M059J (cell line): Measurements from ENCODE around the gene GALNT12. TPM values are rescaled to one million over a fixed set of nuclear protein-coding genes. Genes with fewer than 3 reads are reported as not detected.

Source experiments
- DNase-seq: peaks from one replicate; pipeline ENCODE4 v3.0.0-alpha.2; 2012; ENCODE audit warnings: low read depth
- total RNA-seq: library from RNA; depleted of rRNA; stranded (reverse); fragments of >200 nt; shearing (Covaris generic); gene quantifications from 2 replicates; pipeline ENCODE4 v1.2.3, GENCODE V29; 2014

The GALNT12 gene
- total RNA-seq, 1 experiment from 2014 or later = 0.81 TPM

DNA sequence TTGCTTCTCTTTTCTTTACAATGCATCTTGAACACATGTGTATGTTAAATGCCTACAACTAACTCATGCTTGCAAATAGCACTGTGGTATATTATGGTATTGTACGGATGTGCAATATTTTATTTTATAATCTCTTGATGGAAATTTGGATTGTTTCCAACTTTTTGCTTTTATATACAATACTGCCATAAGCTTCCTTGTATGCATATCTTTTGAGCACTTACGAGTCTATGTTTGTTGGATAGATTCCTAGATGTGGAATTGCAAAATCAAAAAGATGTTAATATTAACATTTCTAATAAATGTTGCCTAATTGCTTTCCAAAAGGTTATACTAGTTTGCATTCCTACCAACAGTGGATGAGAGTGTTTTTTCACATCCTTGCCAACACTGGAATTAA, 3.4 kb upstream of the GALNT12 start:
- DNase-seq = no peak

DNA sequence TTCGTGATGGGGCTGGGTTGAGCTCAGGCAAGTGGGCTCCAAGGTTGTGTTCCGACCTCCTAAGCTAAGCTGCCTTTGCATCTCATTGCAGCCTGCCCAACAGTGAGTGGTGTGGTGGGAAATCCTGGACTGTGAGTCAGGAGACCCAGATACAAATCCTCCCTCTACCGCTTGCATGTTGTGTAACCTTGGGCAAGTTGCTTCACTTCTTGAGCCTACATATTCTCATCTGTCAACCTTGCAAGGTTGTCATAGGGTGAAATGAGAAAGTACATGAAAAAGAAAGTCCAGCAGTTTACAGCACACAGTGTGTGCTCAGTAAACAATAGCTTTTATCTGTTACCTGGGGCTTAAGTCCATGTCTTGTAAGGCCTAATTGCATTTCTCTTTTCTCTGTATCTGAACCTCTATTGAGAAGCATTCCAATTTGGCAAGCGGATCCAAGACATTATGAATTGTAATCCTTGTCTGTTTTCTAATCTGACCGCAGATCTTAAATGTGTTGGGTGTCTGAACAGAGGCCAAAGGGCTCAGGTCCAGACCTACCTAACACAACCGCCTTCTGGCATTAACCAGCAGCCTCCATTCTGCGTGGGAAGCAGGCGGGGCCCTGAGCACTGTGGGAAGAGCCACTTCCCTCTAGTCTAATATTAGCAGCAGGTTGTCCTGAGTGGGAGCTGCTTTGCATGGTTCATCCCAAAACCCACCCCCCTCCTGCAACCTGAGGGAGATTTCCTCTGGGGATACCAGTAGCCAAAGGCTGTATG, 1.8 kb upstream of the GALNT12 start:
- peak; percentile 55 for DNase-seq

DNA sequence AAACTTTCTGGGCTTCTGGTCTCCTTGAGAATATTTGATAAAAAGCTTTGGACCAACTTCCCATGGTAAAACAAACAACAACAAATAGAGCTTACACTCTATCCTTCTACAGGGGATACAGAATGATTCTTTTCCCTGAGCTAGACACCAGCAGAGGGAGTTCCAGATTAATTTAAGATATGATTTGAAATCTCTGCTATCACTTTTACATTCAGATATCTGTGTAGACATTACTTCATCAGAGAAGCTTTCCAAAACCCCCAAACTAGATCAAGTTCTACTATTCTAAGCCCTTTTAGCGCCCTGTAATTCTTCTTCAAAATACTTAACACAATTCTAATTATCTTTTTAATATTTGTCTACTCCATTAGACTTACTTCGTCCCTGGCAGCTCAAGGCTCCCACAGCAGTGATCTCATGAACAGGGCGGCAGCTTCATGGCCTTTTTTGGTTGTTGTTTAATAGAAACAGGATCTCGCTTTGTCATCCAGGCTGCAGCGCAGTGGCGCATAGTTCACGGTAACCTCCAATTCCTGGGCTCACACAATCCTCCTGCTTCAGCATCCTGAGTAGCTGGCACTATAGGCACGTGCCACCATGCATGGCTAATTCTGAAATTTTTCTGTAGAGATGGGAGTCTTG, 955 bp upstream of the GALNT12 start:
- DNase-seq = peak; percentile 35

DNA sequence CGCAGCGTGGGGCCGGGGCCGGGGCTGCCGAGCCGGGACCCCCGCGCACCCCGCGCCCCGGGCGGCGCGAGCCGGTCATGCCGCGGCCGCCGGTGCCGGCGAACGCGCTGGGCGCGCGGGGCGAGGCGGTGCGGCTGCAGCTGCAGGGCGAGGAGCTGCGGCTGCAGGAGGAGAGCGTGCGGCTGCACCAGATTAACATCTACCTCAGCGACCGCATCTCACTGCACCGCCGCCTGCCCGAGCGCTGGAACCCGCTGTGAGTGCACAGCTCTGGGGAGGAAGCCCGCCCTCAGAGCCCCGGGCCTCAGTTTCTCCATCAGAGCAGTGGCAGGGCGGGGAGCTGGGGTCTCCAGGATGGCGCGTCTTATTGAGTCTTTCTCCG, 335 bp downstream of the GALNT12 start:
- no peak for DNase-seq

DNA sequence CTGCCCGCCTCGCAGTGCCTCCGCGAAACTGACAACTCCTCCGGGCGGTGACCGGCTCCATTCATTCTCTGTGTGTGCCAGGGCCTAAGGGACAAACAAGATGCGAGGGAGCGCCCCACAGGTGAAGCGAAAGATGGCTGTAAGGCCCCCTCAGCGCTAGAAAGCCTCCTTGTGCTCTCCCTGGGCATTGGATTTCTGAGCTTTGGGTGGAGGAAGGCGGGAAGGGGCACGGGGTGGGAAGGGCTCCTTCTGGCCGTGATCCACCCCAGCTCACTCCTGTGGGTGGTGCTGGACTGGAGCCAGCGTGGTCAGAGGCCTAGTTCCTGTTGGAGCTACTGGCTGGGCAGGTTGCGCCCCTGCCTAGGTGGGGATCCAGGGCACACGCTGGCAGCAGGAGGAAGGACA, 943 bp downstream of the GALNT12 start:
- no peak for DNase-seq

DNA sequence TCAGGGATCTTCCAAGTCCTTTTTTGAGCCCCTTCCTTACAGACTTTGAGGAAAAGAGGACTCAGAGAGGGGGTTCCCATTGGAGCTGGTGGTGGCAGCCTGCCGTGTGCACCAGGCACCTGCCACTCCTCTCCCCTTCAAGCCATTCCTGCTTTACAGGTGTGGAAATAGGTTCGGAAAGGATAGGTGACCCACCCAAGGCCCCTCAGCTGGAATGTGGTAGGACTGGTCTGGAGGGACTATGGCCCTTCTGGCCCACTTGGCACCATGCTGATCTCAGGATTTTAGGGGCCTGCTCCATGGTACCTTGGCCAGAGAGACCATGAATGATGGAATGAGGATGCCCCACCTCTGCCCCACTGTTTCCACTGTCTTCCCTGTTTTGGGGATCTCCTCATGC, 1.4 kb downstream of the GALNT12 start:
- DNase-seq = no peak

DNA sequence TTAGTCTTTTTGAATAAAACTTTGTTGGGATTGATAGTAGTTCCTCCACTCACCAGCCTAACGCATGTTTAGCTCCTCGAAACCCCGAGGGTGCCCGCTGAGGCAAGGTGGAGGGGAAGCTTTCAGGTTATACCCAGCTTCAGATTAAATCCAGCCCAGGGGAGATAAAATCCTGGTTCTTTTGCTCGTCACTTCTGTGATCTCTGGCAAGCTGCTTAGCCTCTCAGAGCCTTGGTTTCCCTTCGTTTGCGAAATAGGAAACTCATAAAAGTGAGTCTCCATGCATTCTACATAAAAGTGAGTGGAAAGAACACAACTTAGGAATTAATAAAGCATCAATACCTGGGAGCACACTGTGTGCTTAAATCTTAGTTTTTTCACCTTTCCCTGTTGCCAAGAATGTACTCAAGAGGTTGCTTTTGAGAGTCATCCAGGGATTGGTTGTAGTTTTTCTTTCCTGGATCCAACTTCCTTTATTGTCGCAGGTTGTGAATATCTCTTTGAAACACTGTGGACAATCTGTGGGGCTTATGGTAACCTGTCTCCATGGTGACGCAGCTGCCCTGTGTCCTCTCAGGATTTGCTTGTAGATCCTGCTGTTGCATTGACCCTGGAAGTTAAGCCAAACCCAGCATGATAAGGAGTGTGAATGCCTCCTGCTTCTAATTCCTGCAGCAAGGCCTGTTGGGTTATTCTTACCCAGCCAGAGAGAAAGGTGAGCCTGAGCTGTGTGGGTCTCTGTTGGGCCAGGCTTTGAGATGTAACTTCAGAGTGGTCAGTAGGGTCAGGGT, 2.0 kb downstream of the GALNT12 start:
- DNase-seq = no peak

DNA sequence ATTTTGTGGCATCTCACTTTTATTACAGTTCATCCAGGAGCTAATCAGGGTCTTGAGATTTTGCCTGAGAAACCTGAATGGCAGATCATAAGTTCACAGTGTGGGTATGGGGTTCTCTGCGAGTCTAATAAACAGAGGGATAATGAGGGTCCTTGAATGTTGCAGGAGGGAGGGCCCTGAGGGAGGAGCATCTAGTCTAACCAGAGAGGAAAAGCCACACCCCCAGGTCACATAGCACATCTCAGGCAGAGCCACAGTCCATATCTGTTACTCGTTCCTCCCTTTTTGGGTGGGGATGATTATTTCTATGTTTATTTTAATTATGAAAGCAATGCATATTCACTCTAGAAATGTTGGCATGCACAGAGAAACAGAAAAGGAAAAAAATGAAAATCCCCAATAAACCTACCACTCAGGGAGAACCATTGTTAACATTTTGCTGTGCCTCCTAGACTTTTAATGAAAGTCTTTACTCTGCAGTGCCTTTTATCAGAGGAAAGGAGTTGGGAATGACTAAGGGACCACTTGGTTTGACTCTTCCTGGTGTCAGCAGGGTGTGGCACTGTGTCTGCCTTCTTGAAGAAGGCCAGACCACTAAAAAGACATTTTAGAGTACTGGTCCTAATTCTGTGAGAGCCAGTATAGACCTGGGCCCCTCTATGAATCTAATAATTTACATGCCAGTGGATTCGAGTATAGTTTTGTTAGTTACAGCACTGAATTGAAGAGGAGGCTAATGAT, 2.8 kb downstream of the GALNT12 start:
- no peak for DNase-seq

DNA sequence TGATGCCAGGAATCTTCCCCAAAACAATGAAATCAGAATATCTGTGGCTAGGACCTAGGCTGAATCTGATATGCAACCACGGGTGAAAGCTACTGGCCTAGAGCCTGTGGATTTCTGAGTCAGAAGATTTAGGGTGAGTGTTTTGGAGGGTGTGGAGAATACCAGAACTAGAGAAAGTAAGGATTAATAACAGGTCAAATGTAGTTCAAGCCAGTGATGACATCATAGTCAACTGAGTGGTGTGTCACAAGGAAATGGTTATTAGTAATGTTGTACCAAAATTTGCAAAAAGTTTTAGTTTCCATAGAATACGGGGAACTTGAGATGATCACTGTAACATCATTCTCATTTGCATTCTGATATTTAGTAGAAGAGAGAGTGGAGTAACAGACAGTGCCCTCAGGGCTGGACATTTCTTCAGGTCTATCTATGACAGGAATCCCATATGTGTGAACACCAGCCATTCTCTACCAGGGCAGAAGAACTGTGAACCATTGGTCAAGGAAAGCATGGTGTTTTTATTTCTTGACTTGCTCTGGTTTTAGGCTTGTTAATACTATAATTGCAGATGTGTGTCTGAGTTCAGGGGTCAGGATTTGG, 3.7 kb downstream of the GALNT12 start:
- DNase-seq = peak; percentile 80

DNA sequence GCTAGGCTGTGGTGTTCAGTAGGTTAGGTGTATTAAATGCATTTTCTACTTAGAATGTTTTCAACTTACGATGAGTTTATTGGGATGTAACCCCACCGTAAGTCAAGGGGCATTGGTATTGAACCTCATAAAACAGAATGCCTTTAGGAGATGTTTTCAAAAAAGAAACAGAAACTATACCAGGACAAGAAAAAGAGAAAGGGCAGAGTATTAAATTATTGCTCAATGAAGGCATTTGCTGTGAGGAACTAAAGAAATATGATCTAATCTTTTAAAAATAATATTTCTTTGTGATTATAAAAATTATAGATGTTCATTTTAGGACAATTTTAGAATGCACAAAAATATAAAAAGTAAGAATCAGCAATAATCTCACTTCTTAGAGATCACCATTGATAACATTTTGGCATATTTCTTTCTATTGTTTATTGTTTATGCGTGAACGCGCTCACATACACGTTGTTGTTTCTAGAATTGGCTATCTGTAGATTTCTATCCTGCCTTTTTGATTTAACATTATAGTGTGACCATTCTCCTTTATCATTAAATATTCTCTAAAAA, 8.0 kb downstream of the GALNT12 start:
- DNase-seq = no peak

DNA sequence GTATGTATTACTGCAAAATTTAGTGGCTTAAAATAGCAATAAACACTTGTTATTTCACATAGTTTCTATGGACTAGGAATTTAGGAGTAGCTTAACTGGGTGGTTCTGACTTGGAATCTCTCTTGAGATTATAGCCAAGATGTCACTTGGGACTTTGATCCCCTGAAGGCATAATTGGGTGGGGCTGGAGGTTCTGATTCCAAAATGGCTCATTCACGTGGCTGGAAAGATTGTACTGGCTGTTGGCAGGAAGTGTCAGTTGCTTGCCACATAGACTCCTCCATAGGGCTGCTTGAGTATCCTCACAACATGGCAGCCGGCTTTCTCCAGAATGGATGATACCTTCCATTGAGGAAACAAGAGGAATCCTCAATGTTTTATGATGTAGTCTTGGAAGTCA, 11.3 kb downstream of the GALNT12 start:
- DNase-seq = no peak

DNA sequence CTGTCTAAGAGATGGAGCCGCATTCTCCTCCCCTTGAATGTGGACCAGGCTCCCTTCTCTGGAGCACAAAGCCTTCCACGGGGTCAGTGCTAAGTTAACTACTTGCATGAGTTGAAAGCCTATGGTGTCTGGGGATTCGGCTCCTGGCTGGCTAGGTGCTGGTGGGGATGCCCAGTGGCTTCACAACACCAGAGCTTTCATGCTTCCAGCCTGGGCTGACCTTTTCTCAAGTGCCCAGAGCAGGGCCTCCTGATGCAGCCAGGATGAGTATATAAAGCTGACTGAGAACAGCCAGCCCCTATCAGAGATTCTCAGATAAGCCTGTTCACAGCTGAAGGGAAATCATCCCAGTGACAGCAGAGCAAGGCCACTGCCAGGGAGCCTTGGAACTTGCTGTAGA, 11.8 kb downstream of the GALNT12 start:
- no peak for DNase-seq

DNA sequence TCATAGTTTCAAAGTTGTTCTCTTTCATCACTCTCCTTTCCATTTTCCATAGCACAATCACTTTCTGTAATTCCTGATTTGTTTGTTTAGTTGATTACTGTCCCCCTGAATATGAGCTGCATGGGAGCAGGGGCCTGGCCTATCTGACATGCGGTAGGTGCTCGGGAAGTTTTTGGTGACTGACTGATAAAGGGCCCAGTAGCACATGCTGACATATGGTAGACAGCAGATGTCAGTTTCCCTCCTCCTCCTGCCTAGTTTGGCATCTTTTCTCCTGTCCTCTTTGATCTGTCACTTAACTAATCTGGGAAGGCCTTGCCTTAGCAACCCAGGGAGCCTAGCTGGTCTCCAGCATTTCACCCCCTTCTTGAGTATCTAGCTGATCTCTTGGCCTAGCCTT, 14.4 kb downstream of the GALNT12 start:
- no peak for DNase-seq

DNA sequence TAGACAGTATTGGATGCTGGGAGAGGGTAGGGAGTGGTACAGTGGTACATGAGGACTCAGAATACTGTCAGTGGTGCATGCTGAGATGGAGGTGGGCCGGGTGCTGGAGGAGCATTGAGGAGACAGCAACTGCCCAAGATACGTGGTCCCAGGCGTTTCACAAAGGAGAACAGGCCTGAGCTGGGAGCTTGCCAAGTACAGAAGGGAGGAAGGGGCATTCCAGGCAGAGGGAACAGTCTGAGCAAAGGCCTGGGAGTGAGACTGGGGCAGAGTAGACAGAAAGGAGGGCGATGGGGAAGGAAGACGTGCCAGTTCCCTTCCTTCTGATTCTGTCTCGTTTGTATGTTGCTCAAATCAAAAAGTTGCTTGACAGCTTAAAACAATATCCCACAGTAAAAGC, 15.2 kb downstream of the GALNT12 start:
- DNase-seq = no peak

DNA sequence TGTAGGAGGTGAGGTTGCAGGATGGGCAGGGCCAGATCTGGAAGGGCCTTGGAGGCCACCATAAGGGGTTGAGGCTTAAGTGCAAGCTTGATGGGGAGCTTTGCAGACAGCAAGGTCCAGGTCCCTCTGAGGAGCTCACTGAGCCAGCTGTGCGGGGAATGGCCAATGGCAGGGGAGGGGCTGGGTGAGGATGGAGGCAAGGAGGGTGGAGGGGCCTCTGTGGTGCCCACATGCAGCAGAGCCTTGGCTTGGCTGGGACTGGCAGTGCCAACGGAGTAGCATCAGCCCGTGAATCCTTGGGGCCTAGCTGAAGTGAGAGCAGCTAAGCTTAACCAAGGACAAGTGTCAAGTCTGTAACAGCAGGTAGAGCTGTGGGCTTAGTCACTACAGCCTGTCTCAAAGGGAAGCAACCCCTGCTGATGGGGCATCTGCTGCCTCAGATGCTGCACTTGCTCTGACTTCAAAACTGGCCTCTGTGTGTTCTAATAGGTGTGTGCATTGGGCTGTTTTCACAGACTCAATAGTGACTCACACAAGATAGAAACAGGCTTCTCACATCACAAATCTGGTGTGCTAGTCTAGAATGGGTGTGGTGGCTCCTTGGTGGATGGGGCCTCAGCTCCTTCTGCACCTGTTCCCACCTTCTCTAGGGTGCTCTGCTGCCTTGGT, 16.3 kb downstream of the GALNT12 start:
- peak; percentile 8 for DNase-seq

DNA sequence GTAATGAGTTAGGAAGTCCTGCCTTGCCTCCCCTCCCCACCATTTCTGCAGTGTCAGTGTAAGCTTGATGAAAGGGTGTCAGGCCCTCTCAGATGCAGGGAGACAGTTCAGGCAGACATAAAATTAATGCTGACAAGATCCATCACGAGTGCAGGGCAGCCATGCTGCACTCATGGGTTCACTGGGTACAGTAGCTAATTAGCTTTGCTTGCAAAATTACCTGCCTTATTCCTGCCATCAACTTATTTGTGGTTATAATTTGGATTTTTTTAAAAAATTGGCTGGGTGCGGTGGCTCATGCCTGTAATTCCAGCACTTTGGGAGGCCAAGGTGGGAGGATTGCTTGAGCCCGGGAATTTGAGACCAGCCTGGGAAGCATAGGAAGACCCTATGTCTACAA, 17.9 kb downstream of the GALNT12 start:
- no peak for DNase-seq

DNA sequence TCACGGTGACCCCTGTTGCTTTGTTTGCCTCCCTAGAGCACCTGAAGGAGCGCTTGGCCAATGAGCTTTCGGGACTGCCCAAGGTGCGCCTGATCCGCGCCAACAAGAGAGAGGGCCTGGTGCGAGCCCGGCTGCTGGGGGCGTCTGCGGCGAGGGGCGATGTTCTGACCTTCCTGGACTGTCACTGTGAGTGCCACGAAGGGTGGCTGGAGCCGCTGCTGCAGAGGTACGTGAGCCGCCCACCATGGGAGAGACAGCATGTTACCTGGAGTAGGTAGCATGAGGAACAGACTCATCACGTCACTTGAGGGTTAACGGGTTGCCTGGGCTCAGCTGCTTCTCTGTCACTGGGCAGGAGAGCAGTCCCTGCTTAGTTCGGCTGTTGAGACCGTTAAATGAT, 19.2 kb downstream of the GALNT12 start:
- DNase-seq = no peak

DNA sequence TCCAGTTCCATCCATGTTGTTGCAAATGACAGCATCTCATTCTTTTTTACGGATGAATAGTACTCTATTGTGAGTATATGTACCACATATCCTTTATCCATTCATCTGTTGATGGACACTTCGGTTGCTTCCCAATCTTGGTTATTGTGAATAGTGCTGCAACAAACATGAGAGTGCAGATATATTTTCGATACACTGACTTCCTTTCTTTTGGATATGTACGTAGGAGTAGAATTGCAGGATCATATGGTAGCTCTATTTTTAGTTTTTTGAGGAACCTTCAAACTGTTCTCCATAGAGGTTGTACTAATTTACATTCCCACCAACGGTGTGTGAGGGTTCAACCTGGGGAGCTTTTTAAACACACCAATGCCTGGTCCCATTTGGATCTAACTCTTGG, 22.3 kb downstream of the GALNT12 start:
- no peak for DNase-seq

DNA sequence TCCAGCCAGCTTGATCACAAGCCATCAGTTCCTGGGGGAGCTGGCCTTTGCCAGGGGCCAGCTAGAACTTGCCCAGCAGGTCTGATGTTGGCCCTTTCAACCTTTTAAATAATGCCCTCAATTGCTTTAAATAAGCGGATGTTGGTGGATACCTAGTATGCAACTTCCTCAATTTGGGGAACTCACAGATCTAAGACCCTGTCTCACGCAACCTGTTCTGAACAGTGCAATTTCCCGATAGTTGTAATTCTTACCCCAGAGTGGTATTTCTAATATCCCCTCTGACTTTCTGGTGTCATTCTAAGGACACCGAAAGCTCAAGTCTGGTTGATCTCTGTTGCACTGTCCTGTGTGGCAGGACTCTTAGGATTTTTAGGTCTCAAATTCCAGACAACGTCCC, 23.1 kb downstream of the GALNT12 start:
- DNase-seq = no peak

DNA sequence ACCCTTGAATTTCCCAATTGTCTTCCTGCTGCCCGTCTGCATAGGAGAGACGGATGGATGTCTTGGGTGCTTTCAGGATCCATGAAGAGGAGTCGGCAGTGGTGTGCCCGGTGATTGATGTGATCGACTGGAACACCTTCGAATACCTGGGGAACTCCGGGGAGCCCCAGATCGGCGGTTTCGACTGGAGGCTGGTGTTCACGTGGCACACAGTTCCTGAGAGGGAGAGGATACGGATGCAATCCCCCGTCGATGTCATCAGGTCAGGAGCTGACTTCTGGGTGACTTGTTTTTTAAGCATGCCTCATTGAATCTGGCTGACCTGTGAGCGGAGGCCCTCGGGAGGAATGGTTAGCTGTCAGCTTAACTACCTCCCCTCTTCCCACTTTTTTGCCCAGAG, 24.2 kb downstream of the GALNT12 start:
- no peak for DNase-seq

DNA sequence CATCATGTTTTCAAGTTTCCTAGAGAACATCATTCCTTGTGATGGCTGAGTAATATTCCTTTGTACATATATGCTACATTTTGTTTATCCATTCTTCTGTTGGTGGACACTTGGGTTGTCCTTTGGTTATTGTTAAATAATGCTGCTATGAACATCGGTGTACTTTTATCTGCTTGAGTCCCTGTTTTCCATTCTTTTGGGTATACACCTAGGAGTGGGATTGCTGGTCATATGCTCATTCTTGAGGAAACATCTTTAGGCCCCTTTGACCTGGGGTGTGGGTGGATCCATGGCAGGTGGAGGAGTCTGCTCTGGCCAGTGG, 25.3 kb downstream of the GALNT12 start:
- DNase-seq = no peak
